AG04449 (cell line): ENCODE results near the gene MRPL45.

ENCODE experiments used
- CTCF ChIA-PET: fragments of 350-600 bp; formaldehyde crosslinking; extraction: SDS; loops from one replicate; lab custom pipeline; 2021; ENCODE audit warnings: antibody characterized with exemption; lab: Yijun Ruan, JAX
- POLR2A ChIA-PET: fragments of 400-600, 350-600 bp; formaldehyde crosslinking; extraction: SDS; loops from one replicate; lab custom pipeline; 2020; ENCODE audit warnings: antibody characterized with exemption, inconsistent platforms; lab: Yijun Ruan, JAX
- DNase-seq: peaks from one replicate; pipeline ENCODE4 v3.0.0-alpha.2; 2010; ENCODE audit warnings: low read depth, low spot score
- H3K4me3 ChIP-seq: 2 replicates; pipeline ENCODE4 v1.5.1; 2011; ENCODE audit warnings: low read depth, mild to moderate bottlenecking, control low read depth, low read length
- TF ChIP-seq, protein P1 (sequence below): IDR thresholded peaks from one replicate; pipeline ENCODE4 v1.5.1; 2011; ENCODE audit warnings: mild to moderate bottlenecking, moderate library complexity, low read length, control low read depth, inconsistent platforms; ENCODE audit not compliant: insufficient read depth; ENCODE audit errors: missing control alignments

The MRPL45 gene

GRCh38 chr17:38355251-38355650, 58.3 kb downstream of the MRPL45 start:
- no peak overlapping the region for H3K4me3 ChIP-seq
- TF ChIP-seq, protein P1, sequence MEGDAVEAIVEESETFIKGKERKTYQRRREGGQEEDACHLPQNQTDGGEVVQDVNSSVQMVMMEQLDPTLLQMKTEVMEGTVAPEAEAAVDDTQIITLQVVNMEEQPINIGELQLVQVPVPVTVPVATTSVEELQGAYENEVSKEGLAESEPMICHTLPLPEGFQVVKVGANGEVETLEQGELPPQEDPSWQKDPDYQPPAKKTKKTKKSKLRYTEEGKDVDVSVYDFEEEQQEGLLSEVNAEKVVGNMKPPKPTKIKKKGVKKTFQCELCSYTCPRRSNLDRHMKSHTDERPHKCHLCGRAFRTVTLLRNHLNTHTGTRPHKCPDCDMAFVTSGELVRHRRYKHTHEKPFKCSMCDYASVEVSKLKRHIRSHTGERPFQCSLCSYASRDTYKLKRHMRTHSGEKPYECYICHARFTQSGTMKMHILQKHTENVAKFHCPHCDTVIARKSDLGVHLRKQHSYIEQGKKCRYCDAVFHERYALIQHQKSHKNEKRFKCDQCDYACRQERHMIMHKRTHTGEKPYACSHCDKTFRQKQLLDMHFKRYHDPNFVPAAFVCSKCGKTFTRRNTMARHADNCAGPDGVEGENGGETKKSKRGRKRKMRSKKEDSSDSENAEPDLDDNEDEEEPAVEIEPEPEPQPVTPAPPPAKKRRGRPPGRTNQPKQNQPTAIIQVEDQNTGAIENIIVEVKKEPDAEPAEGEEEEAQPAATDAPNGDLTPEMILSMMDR: no peak
- ChIA-PET POLR2A (interaction anchor here (0.6 kb wide), 1 partner anchor 26 kb away, joined by 4 read pairs; no protein-coding TSS in a partner anchor), CTCF (interaction anchor here (0.9 to 14.4 kb wide), 7 partner anchors 9 to 154 kb away, joined by 3 to 456 read pairs (median 4); no protein-coding TSS in a partner anchor)
- DNase-seq: no peak

DNA sequence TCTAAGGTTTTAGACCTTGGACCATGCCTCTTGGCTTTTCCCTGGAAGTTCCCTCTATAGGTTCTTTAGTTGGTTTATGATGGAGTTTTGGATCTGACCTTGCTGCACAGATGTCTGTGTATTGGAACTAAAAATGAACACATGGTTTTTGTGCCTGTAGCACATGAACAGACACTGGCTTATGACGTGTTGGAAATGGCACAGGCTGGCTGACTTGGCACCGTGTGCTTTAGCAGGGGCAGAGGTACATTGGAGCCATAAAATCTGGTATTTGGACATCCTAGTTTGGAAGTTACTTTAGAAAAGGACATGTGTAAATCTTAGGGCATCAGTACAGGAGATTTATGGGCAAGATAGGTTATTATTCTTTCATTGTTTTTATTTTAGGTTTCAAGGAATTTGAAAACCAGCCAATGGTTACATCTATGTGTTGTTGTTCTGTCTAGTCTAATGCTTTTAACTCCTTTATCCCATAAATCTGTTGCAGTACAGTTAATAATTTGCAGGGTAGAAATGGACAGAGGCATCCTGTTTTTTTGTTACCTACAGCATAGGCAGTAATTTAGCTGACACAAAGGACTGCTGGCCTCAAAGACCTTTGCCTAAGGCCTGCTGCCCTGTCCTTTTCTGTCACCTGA, 60.6 kb downstream of the MRPL45 start:
- CTCF ChIA-PET: interaction anchor here (0.9 to 14.4 kb wide), 3 partner anchors 9 to 54 kb away, joined by 3 to 456 read pairs (median 115); partner anchors contain the start of gene SOCS7
- POLR2A ChIA-PET: no interaction called here

GRCh38 chr17:38358586-38359513, 61.9 kb downstream of the MRPL45 start:
- no peak overlapping the region for H3K4me3 ChIP-seq
- DNase-seq: no peak
- CTCF ChIA-PET: interaction anchor here (1.0 to 11.2 kb wide), 7 partner anchors 10 to 73 kb away, joined by 3 to 115 read pairs (median 5); partner anchors contain the start of gene SOCS7
- POLR2A ChIA-PET: no interaction called here
- TF ChIP-seq, protein P1: no peak

More for the DNA sequence above, 60.6 kb downstream of the MRPL45 start:
- DNase-seq: no peak
- H3K4me3 ChIP-seq: no peak overlapping the region
- TF ChIP-seq, protein P1: no peak

GRCh38 chr17:38361694-38362465, 64.9 kb downstream of the MRPL45 start:
- DNase-seq: no peak
- TF ChIP-seq, protein P1: no peak
- ChIA-PET POLR2A (no interaction called here), CTCF (interaction anchor here (0.6 to 11.2 kb wide), 6 partner anchors 9 to 56 kb away, joined by 3 to 115 read pairs (median 6); partner anchors contain the start of gene SOCS7)
- no peak overlapping the region for H3K4me3 ChIP-seq

- ChIA-PET CTCF (interaction anchor here (1.2 to 11.2 kb wide), 6 partner anchors 10 to 146 kb away, joined by 4 to 115 read pairs (median 8); partner anchors contain the start of gene SOCS7), POLR2A (no interaction called here)
- no peak overlapping the region for H3K4me3 ChIP-seq
- DNase-seq: no peak
- TF ChIP-seq, protein P1: no peak
Measured at GRCh38 chr17:38363016-38363415, 66.0 kb downstream of the MRPL45 start.
